Duodenal mucosa (tissue), 2 donors: Measurements from ENCODE around the gene ADGRL4.

ENCODE experiments used
- H3K27ac ChIP-seq: one replicate; pipeline ENCODE4 v1.7.0; 2013; ENCODE audit warnings: low read depth, low read length
- H3K27me3 ChIP-seq, 2 donors: one replicate each; pipeline ENCODE4 v1.7.0; 2013; ENCODE audit warnings: low read length in 2 of 2, control low read depth in 1 of 2; ENCODE audit not compliant: insufficient read depth in 2 of 2, control insufficient read depth in 1 of 2
- H3K36me3 ChIP-seq, 2 donors: one replicate each; pipeline ENCODE4 v1.7.0; 2013; ENCODE audit warnings: low read length in 2 of 2, control low read depth in 1 of 2; ENCODE audit not compliant: insufficient read depth in 2 of 2, control insufficient read depth in 1 of 2
- H3K4me1 ChIP-seq, 2 donors: one replicate each; pipeline ENCODE4 v1.7.0; 2013; ENCODE audit warnings: low read length in 2 of 2, control low read depth in 1 of 2; ENCODE audit not compliant: insufficient read depth in 2 of 2, control insufficient read depth in 1 of 2
- H3K4me3 ChIP-seq, 2 donors: one replicate each; pipeline ENCODE4 v1.7.0; 2013; ENCODE audit warnings: low read length in 2 of 2, low read depth in 1 of 2
- H3K9ac ChIP-seq, 2 donors: one replicate each; pipeline ENCODE4 v1.7.0; 2013; ENCODE audit warnings: low read length in 2 of 2, low read depth in 1 of 2
- H3K9me3 ChIP-seq, 2 donors: one replicate each; pipeline ENCODE4 v1.7.0; 2013; ENCODE audit warnings: low read length in 2 of 2, control low read depth in 1 of 2; ENCODE audit not compliant: control insufficient read depth in 1 of 2

ADGRL4 gene

DNA sequence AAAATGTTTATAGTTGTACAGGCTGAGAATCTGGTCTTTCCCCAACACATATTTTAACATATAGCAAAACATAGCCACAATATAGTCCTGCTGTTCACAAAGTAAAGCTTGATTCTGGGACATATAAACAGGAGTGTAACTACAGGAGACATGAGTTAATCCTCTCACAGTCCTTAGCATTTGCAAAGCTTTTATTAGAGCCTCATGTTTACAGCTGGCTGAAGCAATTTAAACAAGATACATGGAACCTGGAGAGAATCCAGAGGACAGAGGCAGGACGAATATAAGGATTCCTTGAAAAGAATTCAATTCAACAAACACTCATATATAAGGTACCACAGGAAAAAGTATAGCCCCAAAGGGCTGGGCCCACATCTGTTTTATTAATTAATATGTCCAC is 163.4 kb downstream of the ADGRL4 start:
- Histone ChIP-seq H3K4me1 (no peaks in the 10 kb centered on the region), H3K27me3 (no peaks in the 10 kb centered on the region), H3K27ac (no peak overlapping the region), H3K36me3 (no peaks in the 10 kb centered on the region), H3K4me3 (no peak overlapping the region), H3K9ac (no peak overlapping the region), H3K9me3 (no peaks in the 10 kb centered on the region)

DNA sequence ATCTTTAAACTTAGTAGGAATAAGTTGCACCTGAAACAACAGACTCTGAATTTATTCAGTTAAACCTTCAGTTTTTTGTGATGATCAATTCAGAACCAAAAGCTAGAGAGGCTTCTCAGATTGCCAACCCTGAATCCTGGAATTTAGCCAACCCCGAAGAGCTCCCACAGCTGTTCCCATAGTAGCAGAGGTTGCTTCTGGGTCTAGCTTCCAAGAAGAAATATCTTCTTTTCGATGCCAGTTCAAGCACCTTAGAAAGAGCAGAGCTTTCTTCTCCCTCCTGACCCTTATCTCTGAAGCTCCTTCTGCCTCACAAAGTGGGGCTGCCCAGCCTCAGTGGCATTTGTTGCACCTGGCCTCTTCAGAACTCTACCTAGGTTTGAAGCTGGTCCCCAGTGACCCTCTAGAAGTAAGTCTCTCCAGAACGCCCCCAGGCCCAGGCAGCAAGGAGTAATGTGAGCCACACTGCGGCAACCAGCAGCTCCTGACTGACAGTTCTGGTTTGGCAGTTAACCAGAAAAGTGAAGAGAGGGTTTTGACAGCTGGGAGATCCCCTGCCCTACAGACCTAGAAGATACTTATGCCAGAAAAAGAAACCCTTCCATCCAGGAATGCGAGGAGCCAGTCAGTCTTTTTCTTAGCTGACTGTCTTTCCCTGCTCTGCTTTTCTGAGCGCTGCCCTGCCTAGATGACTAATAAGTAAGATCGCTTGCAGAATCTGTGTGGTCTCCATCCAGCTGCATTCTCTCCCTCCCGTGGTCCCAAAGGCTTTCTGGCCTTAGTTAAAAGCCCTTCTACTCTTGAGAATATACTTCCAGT is 165.9 kb downstream of the ADGRL4 start:
- Histone ChIP-seq H3K4me1 (peaks cover 0 to 3% of the 10 kb centered on the region in 2 donors), H3K4me3 (no peak overlapping the region), H3K27me3 (no peaks in the 10 kb centered on the region), H3K9me3 (no peaks in the 10 kb centered on the region), H3K9ac (no peak overlapping the region), H3K36me3 (no peaks in the 10 kb centered on the region), H3K27ac (no peak overlapping the region)
